HL-60/S4 (cell line): Measurements from ENCODE around the gene CERS6.
"Not testable (repeated sequence)": the region's sequence is repeated elsewhere in the genome, so short reads cannot be mapped to it uniquely, and the experiment has no call there.

Source experiments
- in situ Hi-C: fragments of 300-500 bp; cut with MboI; formaldehyde crosslinking; loops from 2 replicates; pipeline ENCODE4 v1.14.3; 2022; ENCODE audit warnings: low sequenced_read_pairs

The CERS6 gene

DNA sequence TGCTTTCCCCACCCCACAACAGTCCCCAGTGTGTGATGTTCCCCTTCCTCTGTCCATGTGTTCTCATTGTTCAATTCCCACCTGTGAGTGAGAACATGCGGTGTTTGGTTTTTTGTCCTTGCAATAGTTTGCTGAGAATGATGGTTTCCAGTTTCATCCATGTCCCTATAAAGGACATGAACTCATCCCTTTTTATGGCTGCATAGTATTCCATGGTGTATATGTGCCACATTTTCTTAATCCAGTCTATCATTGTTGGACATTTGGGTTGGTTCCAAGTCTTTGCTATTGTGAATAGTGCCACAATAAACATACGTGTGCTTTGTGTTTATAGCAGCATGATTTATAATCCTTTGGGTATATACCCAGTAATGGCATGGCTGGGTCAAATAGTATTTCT is 335.1 kb downstream of the CERS6 start:
- in situ Hi-C loops = not testable (repeated sequence)

DNA sequence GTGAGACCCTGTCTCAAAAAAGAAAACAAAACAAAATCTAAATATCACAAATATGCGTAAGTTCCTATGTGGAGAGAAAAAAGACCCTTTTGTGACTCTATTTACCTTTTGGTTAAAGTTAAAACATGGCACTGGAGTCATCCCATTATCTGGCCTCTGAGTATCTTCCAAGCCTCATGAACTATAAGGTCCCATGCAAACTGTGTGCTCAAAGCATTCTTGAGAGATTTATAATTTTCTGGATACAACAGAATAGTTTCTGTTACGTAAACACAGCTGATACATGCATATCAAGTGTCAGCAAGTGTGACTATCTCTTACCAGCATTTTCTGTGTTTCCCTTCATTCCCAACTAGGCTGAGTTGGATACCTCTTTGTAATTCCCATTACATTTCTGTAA is 337.5 kb downstream of the CERS6 start:
- in situ Hi-C loops = no loop called here

DNA sequence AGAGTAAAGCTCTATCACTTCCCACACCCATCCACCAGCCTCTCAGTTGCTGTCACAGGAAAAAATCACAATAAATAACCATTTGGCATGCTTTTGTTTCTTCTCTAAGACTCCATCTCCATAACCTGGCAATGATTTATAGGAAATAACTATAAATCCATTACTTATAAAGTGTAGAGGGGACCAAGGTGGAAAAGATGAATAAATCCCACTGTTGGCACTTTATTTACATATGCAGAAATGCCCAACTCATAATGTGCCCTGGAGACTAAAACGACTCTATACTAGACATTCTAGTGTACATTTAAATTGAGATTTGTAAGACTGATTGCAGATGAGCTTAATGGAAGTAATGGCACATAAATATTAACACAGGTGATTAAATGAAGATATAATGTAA is 338.9 kb downstream of the CERS6 start:
- in situ Hi-C loops = no loop called here

DNA sequence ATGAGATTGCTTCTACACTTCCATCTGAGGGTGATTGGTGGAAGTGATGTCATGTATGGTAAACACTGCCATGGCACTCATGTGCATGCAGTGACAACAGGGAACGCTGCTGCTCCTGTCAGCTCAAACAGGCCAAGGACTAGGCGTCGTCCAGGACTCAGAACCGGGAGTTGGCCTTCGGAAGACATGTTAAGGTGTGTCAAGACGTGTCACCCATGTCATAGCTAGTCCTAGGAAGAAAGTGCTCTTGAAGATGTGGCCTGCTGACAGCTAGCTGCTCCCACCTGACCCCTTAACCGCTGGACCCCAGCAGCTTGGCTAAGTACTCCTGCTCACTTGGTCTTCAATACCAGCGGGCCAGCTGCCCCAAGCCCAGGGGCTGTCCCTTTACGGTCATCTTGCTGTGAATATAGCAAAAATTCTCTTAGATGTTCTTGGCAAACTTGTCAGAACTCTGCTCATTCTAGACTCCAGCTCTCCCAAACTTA is 340.1 kb downstream of the CERS6 start:
- in situ Hi-C loops = no loop called here

DNA sequence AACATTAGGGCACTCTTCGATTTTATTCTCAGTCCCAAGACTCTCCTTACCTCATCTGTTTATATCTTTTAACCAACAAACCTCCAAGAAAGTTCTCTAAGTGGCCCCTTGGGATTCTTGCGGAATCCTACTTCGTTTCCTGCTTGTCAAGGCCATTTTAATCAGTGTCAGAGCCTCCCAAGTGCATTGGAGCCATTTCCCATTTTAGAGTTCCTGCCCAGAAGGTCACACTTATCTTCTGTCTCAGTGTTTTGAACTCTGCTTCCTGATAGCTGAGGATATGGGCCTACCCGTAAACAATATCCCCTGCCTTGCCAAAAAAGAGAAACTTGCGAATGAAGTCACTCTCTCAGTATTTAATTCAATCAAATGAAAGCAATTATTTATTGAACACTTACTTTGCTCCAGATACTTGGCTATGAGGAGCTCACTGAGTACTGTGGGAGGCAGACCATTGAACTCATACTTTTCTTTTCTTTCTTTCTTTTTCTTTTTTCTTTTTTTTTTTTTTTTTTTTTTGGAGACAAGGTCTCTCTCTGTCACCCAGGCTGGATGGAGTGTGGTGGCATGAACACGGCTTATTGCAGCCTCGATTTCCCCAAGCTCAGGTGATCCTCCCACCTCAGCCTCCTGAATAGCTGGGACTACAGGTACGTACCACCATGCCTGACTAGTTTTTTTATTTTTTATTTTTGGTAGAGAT is 340.7 kb downstream of the CERS6 start:
- in situ Hi-C loops = no loop called here

DNA sequence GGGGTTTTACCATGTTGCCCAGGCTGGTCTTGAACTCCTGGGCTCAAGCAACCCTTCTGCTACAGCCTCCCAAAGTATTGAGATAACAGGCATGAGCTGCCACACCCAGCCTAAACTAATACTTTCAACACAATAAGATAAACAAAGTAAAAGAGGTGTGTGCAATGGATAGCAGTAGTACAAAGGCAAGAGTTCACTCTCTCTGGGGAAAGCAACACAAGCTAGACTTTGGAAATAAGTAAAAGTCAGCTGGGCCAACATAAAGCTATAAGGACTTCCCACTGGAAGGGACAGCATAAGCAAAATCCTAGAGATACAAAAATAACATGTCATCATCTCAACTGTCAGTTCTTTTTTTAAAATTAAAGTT is 341.2 kb downstream of the CERS6 start:
- in situ Hi-C loops = no loop called here

DNA sequence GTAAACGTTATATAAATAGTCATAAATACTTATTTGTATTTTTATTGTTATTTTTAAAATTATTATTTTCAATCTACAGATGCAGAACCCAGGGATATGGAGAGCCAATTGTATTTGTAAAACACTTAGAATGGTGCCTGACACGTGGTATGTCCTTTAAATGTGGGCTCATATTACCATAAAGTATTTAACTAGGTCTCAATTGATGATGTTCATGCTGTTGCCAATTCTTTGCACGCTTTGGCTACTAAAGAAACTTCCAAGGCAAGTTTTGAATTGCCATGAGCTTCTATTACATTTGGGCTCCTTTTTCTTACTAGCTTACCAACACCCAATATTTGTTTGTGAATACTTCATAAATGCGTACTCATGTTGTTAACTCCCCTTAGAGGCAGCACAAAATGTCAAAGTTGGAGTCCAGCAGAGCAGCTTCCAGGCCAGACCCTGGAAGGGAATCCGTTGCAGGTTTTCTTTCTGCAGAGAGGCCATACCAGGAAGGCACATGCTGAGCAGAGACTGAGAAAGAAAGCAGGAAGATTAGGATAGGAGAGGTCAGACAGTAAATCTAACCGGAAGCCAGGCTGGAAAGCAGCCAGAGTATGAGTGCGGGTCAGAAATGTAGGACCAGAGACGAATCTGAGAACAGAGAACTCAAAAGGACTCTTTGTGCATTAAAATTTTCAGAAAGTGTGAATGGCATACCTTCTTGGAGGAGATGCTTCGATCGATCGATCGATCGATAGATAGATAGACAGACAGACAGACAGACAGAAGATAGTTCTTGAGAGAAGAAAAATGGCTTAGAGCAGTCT is 342.2 kb downstream of the CERS6 start:
- in situ Hi-C loops = no loop called here

DNA sequence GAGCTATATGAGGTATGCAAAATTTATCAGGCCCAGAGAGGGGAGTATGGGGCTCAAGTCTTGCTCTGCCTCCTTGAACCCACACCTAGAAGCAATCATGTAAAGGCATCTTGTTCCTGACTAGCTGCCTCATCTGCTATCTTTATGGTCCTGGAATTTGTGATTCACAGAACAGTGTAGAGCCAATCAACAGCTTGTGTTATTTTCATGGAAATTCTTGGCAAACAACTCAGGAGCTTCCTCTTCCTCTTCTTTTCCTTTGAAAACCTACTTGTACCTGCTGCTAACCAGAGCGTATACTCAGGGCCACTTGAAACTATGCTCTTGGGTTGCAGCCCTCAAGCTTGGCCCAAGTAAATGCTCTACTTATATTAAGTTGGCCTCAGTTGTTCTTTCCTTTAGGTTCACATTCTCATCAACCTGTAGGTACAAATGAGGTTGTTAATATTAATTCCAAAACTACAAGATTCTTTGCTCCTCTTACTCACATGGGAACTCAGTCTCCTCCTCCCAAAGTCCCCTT is 342.9 kb downstream of the CERS6 start:
- in situ Hi-C loops = no loop called here

DNA sequence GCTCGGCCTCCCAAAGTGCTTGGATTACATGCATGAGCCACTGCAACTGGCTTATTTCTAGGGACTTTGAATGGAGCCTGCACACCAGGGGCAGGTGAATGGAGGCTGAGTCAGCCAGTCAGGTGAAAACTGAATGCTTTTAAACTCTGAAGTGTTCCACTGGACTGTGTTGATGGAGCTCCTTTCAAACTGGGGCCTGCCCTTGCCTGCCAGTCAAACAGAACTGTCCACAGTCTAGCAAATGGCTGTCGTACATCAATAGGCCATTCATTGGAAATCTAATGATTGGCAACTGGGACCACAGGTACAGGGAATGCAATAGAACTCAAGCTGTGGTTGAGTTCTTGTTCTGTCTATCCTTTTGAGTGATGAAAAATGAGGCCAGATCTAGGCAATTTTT is 345.4 kb downstream of the CERS6 start:
- in situ Hi-C loops = no loop called here

DNA sequence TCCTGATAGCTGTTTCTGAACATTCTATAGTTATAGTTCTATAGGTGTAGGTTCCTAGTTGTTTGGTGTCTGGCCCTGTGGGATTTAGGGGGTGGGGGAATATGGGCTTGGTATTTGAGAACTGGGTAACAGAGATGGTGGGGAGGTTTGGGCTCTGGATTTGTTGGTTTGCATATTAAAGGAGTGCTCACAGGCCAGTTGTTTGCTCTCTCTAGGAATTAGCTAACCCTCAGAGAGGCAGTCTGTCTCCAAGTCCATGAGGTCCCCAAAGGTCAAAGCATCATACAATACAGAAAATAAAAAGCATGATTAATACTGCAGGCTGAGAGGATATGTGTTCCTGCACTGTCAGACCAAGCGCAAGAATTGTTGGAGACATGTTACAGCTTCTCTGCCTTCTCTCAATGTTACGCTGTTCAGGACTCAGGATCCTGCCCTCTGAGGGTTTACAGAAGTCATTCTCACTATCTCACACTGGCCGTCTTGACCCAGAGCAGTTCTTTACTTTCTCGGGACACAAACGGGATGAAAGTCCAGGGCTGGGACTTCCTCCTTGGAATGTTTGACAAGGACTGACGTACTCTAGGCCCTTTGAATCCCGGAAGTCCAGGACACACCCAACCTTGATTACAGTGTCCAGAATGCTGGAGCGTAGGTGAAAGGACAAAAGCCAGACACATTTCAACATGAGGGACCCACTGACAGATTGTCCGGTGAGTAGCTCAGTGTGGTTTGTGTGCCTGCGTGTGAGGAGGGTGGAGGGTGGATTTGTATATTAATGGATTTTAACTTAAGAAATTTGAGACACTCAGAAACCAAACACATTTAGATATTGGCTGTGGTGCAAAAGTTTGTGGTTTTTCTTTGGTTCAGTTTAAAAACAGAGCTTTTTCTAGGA is 346.1 kb downstream of the CERS6 start, which contains the start of gene NOSTRIN:
NOSTRIN (plus strand) TSS at position 677 of the 898 bp plus-strand sequence; CDS start at position 687, 10 bp downstream.
- in situ Hi-C loops = no loop called here

DNA sequence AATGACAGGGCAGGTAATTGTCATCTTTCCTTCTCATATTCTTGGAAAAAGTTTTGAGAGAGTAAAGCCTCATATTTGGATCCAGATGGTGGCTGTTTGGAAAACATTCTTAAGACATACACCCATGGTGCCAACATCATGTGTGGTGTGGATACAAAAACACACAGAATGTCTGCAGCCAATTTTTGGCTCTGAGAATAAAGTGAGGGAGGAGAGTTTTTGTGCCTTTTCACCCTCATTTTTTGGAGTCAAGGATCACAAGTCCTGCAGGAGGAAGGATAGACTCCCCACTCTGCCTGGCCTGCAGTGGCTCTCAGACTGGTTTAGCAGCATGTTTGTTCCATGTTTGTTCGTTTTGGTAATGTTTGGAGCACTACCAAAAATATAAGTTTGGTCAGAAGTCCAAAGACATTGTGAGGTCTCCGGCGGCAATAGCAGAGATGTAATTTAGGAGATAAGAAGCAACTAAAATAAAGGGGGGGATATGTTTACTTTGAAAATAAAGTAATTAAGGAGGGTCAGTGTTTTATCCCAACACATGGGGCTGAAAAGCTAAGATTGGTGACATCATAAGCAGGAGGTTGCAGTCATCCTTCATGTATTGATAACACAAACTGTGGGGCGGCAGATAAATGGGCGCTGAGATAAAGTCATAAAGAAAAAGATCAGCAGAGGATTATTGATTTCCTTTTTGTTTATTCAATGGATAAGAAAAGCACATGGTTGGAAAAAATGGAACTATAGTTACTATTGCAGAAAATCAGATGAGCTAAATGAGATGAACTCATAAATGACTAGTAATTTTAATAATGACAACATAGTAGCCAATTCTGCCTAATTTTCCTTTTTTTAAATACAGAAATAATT is 347.0 kb downstream of the CERS6 start:
- in situ Hi-C loops = no loop called here

DNA sequence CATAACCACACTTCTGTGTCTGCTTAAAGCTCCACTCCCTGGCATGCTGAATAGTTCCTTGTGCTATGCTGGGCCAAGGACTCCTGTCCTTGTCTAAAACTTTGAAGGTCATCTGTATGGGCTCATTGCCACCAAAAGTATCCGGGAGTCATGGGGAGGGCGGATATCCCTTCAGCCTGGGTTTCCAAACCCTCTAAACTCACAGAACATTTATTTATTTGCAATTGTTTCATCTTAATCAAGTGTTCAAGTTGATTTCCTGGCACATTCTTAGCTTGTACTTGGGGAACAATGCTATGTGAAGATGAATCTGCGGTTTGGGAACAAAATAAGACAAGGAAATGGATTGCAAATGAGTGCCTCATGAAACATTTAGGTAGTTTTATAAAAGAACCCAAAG is 348.1 kb downstream of the CERS6 start:
- in situ Hi-C loops = no loop called here

DNA sequence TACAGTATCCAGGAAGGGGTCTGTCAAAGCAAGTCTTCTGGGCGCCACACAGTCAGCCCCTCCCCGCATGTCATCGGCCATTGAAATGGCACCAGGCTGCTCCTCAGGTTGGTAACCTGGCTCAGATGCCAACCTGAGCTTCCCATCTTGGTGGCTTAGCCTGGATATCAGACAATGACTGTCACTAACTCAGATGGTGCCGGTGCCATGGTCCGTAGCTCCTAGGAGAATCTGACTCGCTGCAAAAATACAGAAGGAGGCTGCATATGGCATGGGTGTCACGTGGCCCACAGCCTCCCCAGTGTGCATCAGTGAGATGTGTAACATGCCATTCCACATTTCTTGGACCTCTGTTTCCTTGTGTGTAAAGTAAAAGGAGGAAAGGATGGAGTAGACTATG is 349.5 kb downstream of the CERS6 start:
- in situ Hi-C loops = no loop called here

DNA sequence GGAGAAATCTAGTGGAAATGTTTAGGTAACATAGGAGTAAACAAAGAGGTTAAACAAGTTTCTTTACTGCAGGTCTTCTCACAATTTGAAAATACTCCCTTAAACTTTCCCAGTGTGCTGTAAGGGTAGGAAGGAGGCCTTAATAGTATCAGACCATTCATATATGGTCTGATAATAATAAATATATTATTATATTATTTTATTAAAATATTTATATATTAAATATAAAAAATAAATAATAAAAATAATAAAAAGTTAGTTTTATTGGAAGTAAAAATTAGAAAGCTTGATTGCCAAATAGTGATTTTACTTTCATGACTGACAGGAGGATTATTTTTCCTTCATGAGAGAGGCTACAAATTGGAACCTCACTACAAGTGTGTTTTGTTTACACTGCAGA is 353.5 kb downstream of the CERS6 start:
- in situ Hi-C loops = no loop called here

DNA sequence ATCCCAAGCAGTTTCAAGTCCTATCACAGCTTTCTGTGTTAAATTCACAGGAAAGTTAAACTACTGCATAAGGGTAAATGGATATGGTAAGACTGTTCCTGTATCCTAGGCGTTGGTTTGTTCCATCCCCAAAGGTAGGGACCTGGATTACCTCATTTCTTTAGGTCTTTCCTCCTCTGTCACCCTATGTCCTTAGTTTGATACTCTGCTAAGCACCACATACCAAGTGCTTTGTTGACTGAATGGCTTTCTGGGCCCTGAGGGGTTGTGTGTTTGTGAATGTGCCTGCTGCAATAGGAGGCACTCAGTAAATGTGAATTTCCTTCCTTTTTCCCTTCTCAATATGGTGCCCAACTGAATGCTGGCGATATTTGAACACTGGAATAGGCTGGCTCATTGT is 354.2 kb downstream of the CERS6 start:
- in situ Hi-C loops = no loop called here

DNA sequence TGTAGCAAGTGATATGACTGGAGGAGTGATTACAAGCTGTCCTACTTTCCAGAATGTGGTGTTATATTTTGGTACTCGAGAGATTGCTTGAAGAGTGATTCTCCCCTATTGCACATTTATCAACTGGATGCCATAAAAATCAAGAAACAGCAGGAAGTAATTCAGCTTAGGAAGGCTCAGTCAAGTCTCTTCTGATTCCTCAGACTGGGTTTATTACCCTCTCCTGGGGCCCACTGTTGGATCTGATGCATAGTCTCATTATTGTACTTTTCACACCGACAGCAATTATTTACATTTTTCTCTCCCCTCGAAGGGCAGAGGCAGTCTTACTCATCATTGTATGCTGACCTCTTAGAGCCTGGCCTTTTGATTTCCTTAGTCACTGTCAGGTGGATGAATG is 355.6 kb downstream of the CERS6 start:
- in situ Hi-C loops = no loop called here

DNA sequence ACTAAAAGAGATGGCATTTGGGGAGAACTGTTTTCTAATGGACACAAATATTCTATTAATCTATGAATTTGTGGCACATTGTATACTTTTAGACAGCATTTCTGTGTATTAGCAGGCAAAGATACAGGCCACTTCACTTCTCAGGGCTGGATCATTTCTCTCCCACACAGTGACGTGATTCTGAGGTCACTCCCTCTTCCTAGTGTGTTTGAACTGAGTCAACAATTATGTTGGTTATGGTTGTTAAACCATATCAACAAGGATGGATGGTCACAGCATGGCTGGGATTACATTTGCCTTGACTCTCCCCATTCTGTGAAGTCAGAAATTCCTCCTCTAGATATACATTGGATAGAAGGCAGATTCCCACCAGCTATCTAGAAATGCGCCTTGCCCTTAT is 358.0 kb downstream of the CERS6 start:
- in situ Hi-C loops = no loop called here

DNA sequence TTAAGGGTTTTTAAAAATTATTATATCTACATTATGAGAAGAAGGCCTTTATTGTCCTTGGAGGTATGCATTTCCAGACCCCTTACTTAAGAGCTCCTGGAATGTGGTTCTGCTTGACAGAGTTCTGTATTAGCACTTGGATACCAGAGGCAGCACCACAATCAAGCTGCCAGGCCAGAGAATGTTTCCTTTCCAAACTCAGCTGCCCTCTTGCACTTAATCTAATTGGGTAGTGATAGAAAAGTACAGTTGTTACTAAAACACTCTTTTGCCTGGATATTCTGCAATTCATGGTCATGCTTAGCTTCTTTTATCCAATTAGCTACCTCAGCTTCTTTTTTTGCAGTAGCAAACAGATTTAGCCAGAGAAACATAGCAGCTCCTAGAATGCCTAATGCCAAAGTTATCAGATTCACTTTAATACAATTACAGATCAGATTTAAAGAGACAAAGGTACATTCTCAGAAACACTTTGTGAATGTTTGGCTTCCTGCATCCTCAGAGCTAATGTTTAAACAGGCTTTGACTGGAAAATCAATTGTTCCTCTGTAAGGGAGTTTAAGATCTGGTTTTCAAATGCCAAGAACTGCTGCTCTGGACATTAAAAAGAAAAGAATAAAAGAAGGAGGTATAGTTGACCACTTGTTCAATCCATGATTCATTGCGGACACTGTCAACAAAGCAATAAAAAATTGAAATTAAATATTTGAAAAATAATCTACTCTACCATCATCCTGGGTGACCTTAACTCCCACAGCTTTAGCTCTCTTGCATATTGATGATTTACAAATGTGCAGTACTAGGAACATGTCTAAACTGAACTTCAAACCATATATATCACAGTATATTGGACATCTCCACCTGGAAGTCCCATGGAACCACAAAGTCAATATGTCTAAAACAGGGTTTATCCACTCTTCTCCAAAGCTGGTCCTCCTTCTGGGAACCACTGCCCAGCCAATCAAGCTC is 359.2 kb downstream of the CERS6 start:
- in situ Hi-C loops = no loop called here

DNA sequence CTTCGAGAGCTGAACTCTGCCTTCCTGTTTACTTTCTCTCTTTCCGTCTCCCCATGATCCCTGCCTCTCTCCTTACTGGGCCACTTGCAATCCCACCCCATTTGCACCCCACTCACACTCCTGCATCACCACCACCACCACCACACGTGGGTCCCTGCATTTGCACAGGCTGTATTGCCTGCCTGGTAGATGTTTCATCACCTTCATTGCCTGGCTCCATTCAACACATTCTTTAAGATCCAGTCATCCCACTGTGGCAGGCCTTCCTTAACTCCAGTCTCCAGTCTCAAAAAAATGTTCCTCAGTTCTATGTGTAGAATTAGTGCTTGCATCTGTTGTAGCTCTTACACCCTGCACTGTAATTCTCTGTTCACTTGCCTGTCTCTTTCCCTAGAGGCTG is 360.3 kb downstream of the CERS6 start:
- in situ Hi-C loops = no loop called here
